Measurements from ENCODE around the gene SMARCA1.

Gene SMARCA1

GRCh38 chrX:129488359-129488758, 34.9 kb downstream of the SMARCA1 start:
- in situ Hi-C loops (cut with MboI; ENCODE audit: low pct_unique_long_range_greater_than_20kb, low sequenced_read_pairs, unreplicated experiment): no loop called here
- no peak for DNase-seq (ENCODE audit: low spot score)
- TF ChIP-seq CTCF (IDR thresholded peaks at IDR 0.05; ENCODE audit: extremely low read depth, insufficient read depth, missing control alignments): no peak

GRCh38 chrX:129480889-129481288, 42.4 kb downstream of the SMARCA1 start:
- in situ Hi-C loops (cut with MboI; ENCODE audit: low pct_unique_long_range_greater_than_20kb, low sequenced_read_pairs, unreplicated experiment): no loop called here
- TF ChIP-seq CTCF (IDR thresholded peaks at IDR 0.05; ENCODE audit: extremely low read depth, insufficient read depth, missing control alignments): no peak
- DNase-seq (ENCODE audit: low spot score): no peak

GRCh38 chrX:129478516-129478915, 44.8 kb downstream of the SMARCA1 start:
- no peak for DNase-seq (ENCODE audit: low spot score)
- TF ChIP-seq CTCF (IDR thresholded peaks at IDR 0.05; ENCODE audit: extremely low read depth, insufficient read depth, missing control alignments): no peak
- in situ Hi-C loops (cut with MboI; ENCODE audit: low pct_unique_long_range_greater_than_20kb, low sequenced_read_pairs, unreplicated experiment): no loop called here

GRCh38 chrX:129472116-129472515, 51.2 kb downstream of the SMARCA1 start:
- no peak for DNase-seq (ENCODE audit: low spot score)
- in situ Hi-C loops (cut with MboI; ENCODE audit: low pct_unique_long_range_greater_than_20kb, low sequenced_read_pairs, unreplicated experiment): no loop called here
- no peak for TF ChIP-seq CTCF (IDR thresholded peaks at IDR 0.05; ENCODE audit: extremely low read depth, insufficient read depth, missing control alignments)

- no peak for DNase-seq (ENCODE audit: low spot score)
- no peak for TF ChIP-seq CTCF (IDR thresholded peaks at IDR 0.05; ENCODE audit: extremely low read depth, insufficient read depth, missing control alignments)
- in situ Hi-C loops (cut with MboI; ENCODE audit: low pct_unique_long_range_greater_than_20kb, low sequenced_read_pairs, unreplicated experiment): no loop called here
These were observed 60.6 kb downstream of the SMARCA1 start for GRCh38 chrX:129462707-129463106.

- no peak for DNase-seq (ENCODE audit: low spot score)
- TF ChIP-seq CTCF (IDR thresholded peaks at IDR 0.05; ENCODE audit: extremely low read depth, insufficient read depth, missing control alignments): no peak
- in situ Hi-C loops (cut with MboI; ENCODE audit: low pct_unique_long_range_greater_than_20kb, low sequenced_read_pairs, unreplicated experiment): no loop called here
These were observed 61.4 kb downstream of the SMARCA1 start for GRCh38 chrX:129461801-129462456.

All from GM13977 (cell line).